NCI-H1436 (cell line): ENCODE measurements around the gene HHIP.

Source experiments
- DNase-seq: peaks from one replicate; lab custom pipeline; 2025; lab: John Stamatoyannopoulos, UW

HHIP gene

GRCh38 chr4:144709159-144709558 is 63.2 kb downstream of the HHIP start:
- no peak for DNase-seq

- DNase-seq = no peak
These were observed 64.0 kb downstream of the HHIP start for GRCh38 chr4:144709793-144710525.

GRCh38 chr4:144710526-144710912 is 64.6 kb downstream of the HHIP start:
- no peak for DNase-seq

GRCh38 chr4:144711700-144712456 is 65.9 kb downstream of the HHIP start:
- no peak for DNase-seq

GRCh38 chr4:144712775-144713174 is 66.8 kb downstream of the HHIP start:
- no peak for DNase-seq

- DNase-seq = no peak
These were observed 68.2 kb downstream of the HHIP start for GRCh38 chr4:144714166-144714565.

- no peak for DNase-seq
These were observed 69.3 kb downstream of the HHIP start for GRCh38 chr4:144715230-144715629.

- DNase-seq = no peak
These were observed 70.8 kb downstream of the HHIP start for GRCh38 chr4:144716778-144717177.

GRCh38 chr4:144718958-144719512 is 73.1 kb downstream of the HHIP start:
- no peak for DNase-seq

- DNase-seq = no peak
These were observed 74.5 kb downstream of the HHIP start for GRCh38 chr4:144720491-144720890.

GRCh38 chr4:144721994-144722393 is 76.0 kb downstream of the HHIP start:
- no peak for DNase-seq

- DNase-seq = no peak
These were observed 77.5 kb downstream of the HHIP start for GRCh38 chr4:144723471-144723870.

- DNase-seq = no peak
These were observed 83.2 kb downstream of the HHIP start for GRCh38 chr4:144729175-144729574.

GRCh38 chr4:144732584-144733428 is 86.8 kb downstream of the HHIP start:
- no peak for DNase-seq

GRCh38 chr4:144733566-144733965 is 87.6 kb downstream of the HHIP start:
- no peak for DNase-seq

- DNase-seq = no peak
These were observed 88.6 kb downstream of the HHIP start for GRCh38 chr4:144734522-144734921.

- DNase-seq = no peak
These were observed 92.7 kb downstream of the HHIP start for GRCh38 chr4:144738649-144739048.

- no peak for DNase-seq
These were observed 93.6 kb downstream of the HHIP start for GRCh38 chr4:144739511-144740033.

GRCh38 chr4:144740316-144740715 is 94.4 kb downstream of the HHIP start:
- no peak for DNase-seq

GRCh38 chr4:144748814-144749555 is 103.0 kb downstream of the HHIP start:
- DNase-seq = no peak

- DNase-seq = no peak
These were observed 104.4 kb downstream of the HHIP start for GRCh38 chr4:144750348-144750747.
